AG10803 (cell line): ENCODE measurements around the gene CYSLTR1.

Experiments
- DNase-seq: peaks from one replicate; pipeline ENCODE4 v3.0.0; 2010; ENCODE audit warnings: low read depth
- H3K4me3 ChIP-seq: 2 replicates; pipeline ENCODE4 v1.5.1; 2011; ENCODE audit warnings: mild to moderate bottlenecking, low read length, control low read depth
- TF ChIP-seq, protein P1 (sequence below): conservative IDR thresholded peaks from 2 replicates; pipeline ENCODE4 v1.5.1; 2011; ENCODE audit warnings: mild to moderate bottlenecking, low read length, control low read depth, inconsistent platforms

The CYSLTR1 gene

GRCh38 chrX:78330540-78330939 is 3.1 kb upstream of the CYSLTR1 start:
- no peak overlapping the region for H3K4me3 ChIP-seq
- TF ChIP-seq, protein P1, sequence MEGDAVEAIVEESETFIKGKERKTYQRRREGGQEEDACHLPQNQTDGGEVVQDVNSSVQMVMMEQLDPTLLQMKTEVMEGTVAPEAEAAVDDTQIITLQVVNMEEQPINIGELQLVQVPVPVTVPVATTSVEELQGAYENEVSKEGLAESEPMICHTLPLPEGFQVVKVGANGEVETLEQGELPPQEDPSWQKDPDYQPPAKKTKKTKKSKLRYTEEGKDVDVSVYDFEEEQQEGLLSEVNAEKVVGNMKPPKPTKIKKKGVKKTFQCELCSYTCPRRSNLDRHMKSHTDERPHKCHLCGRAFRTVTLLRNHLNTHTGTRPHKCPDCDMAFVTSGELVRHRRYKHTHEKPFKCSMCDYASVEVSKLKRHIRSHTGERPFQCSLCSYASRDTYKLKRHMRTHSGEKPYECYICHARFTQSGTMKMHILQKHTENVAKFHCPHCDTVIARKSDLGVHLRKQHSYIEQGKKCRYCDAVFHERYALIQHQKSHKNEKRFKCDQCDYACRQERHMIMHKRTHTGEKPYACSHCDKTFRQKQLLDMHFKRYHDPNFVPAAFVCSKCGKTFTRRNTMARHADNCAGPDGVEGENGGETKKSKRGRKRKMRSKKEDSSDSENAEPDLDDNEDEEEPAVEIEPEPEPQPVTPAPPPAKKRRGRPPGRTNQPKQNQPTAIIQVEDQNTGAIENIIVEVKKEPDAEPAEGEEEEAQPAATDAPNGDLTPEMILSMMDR: no peak
- DNase-seq: no peak

DNA sequence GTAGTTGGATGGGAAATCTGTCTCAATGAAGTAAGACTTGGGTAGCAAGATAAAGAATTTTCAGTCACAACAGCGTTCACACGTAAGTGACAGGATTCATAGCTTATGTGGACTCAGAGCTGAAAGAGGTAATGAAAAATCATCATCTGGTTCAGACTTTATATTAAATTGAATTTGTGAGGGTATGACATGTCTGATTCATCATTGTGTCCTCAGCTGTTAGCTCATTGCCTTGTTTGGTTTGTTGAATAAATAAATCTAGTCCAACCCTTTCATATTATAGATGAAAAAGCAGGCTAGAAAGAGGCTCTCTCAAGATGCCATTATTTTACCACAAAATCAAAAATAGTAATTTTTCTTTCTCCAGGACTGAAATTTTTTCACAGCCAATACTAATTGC is 2.7 kb upstream of the CYSLTR1 start:
- TF ChIP-seq, protein P1: no peak
- no peak overlapping the region for H3K4me3 ChIP-seq
- DNase-seq: no peak

GRCh38 chrX:78329486-78329885 is 2.1 kb upstream of the CYSLTR1 start:
- no peak for DNase-seq
- H3K4me3 ChIP-seq: no peak overlapping the region
- TF ChIP-seq, protein P1: no peak

- H3K4me3 ChIP-seq: no peak overlapping the region
- DNase-seq: no peak
These were observed 1.0 kb downstream of the CYSLTR1 start for GRCh38 chrX:78326401-78326800.

DNA sequence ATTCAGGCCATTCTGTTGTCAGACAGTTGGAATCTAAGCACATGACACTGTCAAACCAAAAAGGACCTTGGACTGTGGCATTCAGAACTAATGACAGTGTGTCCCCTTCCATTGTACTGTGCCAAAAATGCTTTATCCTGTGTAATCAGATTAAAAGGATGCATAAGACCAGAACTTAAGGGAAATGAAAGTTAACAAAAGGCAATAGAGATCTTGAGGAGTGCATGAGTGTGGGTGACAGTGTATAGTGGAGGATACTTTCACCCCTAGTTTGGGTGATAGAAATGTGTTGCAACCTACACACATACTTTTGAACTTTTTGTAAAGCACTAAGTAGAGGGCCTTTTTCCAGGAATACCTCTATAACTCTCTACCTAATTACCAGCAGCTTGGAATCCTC is 4.5 kb downstream of the CYSLTR1 start:
- H3K4me3 ChIP-seq: no peak overlapping the region
- TF ChIP-seq, protein P1: no peak

More at GRCh38 chrX:78326401-78326800, 1.0 kb downstream of the CYSLTR1 start:
- TF ChIP-seq, protein P1: no peak

DNA sequence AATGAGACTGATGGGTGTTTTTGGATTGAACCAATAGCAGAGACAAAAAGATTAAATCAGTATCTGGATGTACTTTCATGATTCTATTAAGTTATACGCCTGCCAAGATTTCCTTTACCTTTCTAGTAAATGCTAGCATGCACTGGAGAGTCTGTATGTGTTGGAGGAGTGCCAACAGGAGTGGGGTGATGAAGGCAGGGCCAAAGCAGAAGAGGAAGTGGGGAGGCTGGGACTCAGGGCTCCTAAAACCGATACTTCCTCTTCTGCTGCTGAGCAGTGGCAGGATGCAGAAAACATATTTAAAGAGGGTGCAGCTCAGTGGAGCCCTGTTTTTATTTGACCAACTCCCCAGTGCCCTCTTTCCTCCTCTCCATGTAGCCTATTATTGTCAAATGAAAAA is 5.6 kb downstream of the CYSLTR1 start:
- H3K4me3 ChIP-seq: no peak overlapping the region
- TF ChIP-seq, protein P1: no peak
- no peak for DNase-seq

More for the DNA sequence above, 4.5 kb downstream of the CYSLTR1 start:
- DNase-seq: no peak

GRCh38 chrX:78316265-78316664 is 11.1 kb downstream of the CYSLTR1 start:
- H3K4me3 ChIP-seq: no peak overlapping the region
- TF ChIP-seq, protein P1: no peak
- DNase-seq: no peak
